ENCODE results near the gene HS2ST1.

GRCh38 chr1:86872086-86872485, 42.3 kb upstream of the HS2ST1 start:
- TF ChIP-seq, protein P1, sequence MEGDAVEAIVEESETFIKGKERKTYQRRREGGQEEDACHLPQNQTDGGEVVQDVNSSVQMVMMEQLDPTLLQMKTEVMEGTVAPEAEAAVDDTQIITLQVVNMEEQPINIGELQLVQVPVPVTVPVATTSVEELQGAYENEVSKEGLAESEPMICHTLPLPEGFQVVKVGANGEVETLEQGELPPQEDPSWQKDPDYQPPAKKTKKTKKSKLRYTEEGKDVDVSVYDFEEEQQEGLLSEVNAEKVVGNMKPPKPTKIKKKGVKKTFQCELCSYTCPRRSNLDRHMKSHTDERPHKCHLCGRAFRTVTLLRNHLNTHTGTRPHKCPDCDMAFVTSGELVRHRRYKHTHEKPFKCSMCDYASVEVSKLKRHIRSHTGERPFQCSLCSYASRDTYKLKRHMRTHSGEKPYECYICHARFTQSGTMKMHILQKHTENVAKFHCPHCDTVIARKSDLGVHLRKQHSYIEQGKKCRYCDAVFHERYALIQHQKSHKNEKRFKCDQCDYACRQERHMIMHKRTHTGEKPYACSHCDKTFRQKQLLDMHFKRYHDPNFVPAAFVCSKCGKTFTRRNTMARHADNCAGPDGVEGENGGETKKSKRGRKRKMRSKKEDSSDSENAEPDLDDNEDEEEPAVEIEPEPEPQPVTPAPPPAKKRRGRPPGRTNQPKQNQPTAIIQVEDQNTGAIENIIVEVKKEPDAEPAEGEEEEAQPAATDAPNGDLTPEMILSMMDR (optimal IDR thresholded peaks at IDR 0.05 in 1 of 3, IDR thresholded peaks at IDR 0.05 in 1 of 3, conservative IDR thresholded peaks at IDR 0.05 in 1 of 3; ENCODE audit: extremely low read depth in 1 of 3, insufficient read depth in 2 of 3, low read length in 3 of 3): no peak
- TF ChIP-seq EZH2 (IDR thresholded peaks at IDR 0.05; ENCODE audit: low read length): no peak

Data from keratinocyte (primary cell).